Measurements from ENCODE around the gene EIF5B.

DNA sequence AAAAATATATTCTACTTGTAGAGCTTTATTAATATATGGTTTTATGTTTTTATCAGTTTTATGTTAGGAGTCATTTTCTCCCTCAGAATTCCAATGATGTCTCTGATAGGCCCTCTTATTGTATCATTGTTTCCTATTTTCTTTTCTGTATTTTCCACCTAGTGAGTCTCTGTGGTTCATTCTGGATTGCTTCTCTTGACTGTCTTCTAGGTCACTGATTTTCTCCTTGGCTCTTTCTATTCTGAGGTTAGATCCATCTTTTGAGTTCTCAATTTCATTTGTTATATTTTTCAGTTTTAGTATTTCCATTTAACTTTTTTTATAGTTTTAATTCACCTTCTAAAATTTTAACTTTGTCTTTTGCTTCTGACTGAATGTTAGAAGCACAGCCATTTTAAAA lies 37.6 kb downstream of the EIF5B start:
- TF ChIP-seq CTCF (conservative IDR thresholded peaks at IDR 0.05; ENCODE audit: low read depth in 2 of 2) (no peak), POLR2AphosphoS5 (IDR thresholded peaks at IDR 0.05; ENCODE audit: low read depth) (no peak), EZH2 (IDR thresholded peaks at IDR 0.05; ENCODE audit: low read depth, unreplicated experiment) (no peak), EZH2phosphoT487 (IDR thresholded peaks at IDR 0.05; ENCODE audit: unreplicated experiment) (no peak), ZNF462 (CRISPR knock-in tag; IDR thresholded peaks at IDR 0.05) (no peak), JUNB (IDR thresholded peaks at IDR 0.05; ENCODE audit: unreplicated experiment) (no peak), ZNF331 (CRISPR knock-in tag; IDR thresholded peaks at IDR 0.05; ENCODE audit: low read depth) (no peak), CREB1 (CRISPR knock-in tag; IDR thresholded peaks at IDR 0.05; ENCODE audit: low read depth) (no peak), ETS1 (IDR thresholded peaks at IDR 0.05) (no peak), ZNF114 (CRISPR knock-in tag; IDR thresholded peaks at IDR 0.05) (no peak), NANOG (IDR thresholded peaks at IDR 0.05; ENCODE audit: borderline replicate concordance) (no peak), STAT1 (IDR thresholded peaks at IDR 0.05; ENCODE audit: unreplicated experiment) (no peak)
- TF ChIP-seq, protein P1, sequence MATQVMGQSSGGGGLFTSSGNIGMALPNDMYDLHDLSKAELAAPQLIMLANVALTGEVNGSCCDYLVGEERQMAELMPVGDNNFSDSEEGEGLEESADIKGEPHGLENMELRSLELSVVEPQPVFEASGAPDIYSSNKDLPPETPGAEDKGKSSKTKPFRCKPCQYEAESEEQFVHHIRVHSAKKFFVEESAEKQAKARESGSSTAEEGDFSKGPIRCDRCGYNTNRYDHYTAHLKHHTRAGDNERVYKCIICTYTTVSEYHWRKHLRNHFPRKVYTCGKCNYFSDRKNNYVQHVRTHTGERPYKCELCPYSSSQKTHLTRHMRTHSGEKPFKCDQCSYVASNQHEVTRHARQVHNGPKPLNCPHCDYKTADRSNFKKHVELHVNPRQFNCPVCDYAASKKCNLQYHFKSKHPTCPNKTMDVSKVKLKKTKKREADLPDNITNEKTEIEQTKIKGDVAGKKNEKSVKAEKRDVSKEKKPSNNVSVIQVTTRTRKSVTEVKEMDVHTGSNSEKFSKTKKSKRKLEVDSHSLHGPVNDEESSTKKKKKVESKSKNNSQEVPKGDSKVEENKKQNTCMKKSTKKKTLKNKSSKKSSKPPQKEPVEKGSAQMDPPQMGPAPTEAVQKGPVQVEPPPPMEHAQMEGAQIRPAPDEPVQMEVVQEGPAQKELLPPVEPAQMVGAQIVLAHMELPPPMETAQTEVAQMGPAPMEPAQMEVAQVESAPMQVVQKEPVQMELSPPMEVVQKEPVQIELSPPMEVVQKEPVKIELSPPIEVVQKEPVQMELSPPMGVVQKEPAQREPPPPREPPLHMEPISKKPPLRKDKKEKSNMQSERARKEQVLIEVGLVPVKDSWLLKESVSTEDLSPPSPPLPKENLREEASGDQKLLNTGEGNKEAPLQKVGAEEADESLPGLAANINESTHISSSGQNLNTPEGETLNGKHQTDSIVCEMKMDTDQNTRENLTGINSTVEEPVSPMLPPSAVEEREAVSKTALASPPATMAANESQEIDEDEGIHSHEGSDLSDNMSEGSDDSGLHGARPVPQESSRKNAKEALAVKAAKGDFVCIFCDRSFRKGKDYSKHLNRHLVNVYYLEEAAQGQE (IDR thresholded peaks at IDR 0.05; ENCODE audit: unreplicated experiment): no peak
